ENCODE data around the gene METTL25B.

DNA sequence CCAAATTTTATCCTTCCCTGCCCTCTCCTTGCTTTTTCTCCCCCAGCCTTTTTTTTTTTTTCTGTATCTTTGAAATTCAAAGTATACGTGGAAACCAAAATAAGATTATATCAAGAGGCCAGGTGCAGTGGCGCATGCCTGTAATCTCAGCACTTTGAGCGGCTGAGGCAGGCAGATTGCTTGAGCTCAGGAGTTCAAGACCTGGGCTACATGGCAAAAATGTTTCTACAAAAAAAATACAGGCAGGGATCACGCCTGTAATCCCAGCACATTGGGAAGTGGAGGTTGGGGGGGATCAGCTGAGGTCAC, 32.5 kb downstream of the METTL25B start:
- TF ChIP-seq CTCF (conservative IDR thresholded peaks at IDR 0.05; ENCODE audit: low read depth, low read length) (no peak), EZH2 (IDR thresholded peaks at IDR 0.05; ENCODE audit: low read length, unreplicated experiment) (no peak), EZH2phosphoT487 (IDR thresholded peaks at IDR 0.05; ENCODE audit: borderline replicate concordance, low read length) (no peak)
